ENCODE measurements around the gene DDX51.

Gene DDX51

GRCh38 chr12:132152953-132153352 is 8.8 kb upstream of the DDX51 start:
- TF ChIP-seq TEAD4 (IDR thresholded peaks at IDR 0.05) (no peak), FOXM1 (IDR thresholded peaks at IDR 0.05; ENCODE audit: borderline replicate concordance, low read depth) (no peak), REST (IDR thresholded peaks at IDR 0.05; ENCODE audit: low read depth) (no peak), TAF1 (IDR thresholded peaks at IDR 0.05; ENCODE audit: low read depth) (no peak), RAD21 (IDR thresholded peaks at IDR 0.05; ENCODE audit: low read depth) (no peak), USF1 (IDR thresholded peaks at IDR 0.05) (no peak), TCF12 (IDR thresholded peaks at IDR 0.05; ENCODE audit: low read depth) (no peak), NFIC (IDR thresholded peaks at IDR 0.05) (no peak), YY1 (IDR thresholded peaks at IDR 0.05; ENCODE audit: low read depth) (no peak), CREB1 (IDR thresholded peaks at IDR 0.05; ENCODE audit: low read depth) (no peak)

GRCh38 chr12:132152411-132152821 is 8.3 kb upstream of the DDX51 start:
- TF ChIP-seq FOXM1 (IDR thresholded peaks at IDR 0.05; ENCODE audit: borderline replicate concordance, low read depth): no peak
- TF ChIP-seq MAX (IDR thresholded peaks at IDR 0.05): no peak
- no peak for TF ChIP-seq REST (IDR thresholded peaks at IDR 0.05; ENCODE audit: low read depth)
- no peak for TF ChIP-seq TEAD4 (IDR thresholded peaks at IDR 0.05)
- no peak for TF ChIP-seq RAD21 (IDR thresholded peaks at IDR 0.05; ENCODE audit: low read depth)
- no peak for TF ChIP-seq EP300 (IDR thresholded peaks at IDR 0.05; ENCODE audit: borderline replicate concordance)
- no peak for TF ChIP-seq YY1 (IDR thresholded peaks at IDR 0.05; ENCODE audit: low read depth)
- no peak for TF ChIP-seq NFIC (IDR thresholded peaks at IDR 0.05)
- no peak for TF ChIP-seq TCF12 (IDR thresholded peaks at IDR 0.05; ENCODE audit: low read depth)
- TF ChIP-seq CREB1 (IDR thresholded peaks at IDR 0.05; ENCODE audit: low read depth): no peak
- no peak for TF ChIP-seq USF1 (IDR thresholded peaks at IDR 0.05)
- TF ChIP-seq ZBTB7A (IDR thresholded peaks at IDR 0.05; ENCODE audit: low read depth): no peak
- no peak for TF ChIP-seq TAF1 (IDR thresholded peaks at IDR 0.05; ENCODE audit: low read depth)
- TF ChIP-seq CEBPB (IDR thresholded peaks at IDR 0.05): no peak
- no peak for TF ChIP-seq EGR1 (IDR thresholded peaks at IDR 0.05)

GRCh38 chr12:132151766-132152410 is 7.8 kb upstream of the DDX51 start:
- TF ChIP-seq EGR1 (IDR thresholded peaks at IDR 0.05) (no peak), YY1 (IDR thresholded peaks at IDR 0.05; ENCODE audit: low read depth) (no peak), CEBPB (IDR thresholded peaks at IDR 0.05) (no peak), ZBTB7A (IDR thresholded peaks at IDR 0.05; ENCODE audit: low read depth) (no peak), TAF1 (IDR thresholded peaks at IDR 0.05; ENCODE audit: low read depth) (no peak), FOXM1 (IDR thresholded peaks at IDR 0.05; ENCODE audit: borderline replicate concordance, low read depth) (no peak), TEAD4 (IDR thresholded peaks at IDR 0.05) (no peak), NFIC (IDR thresholded peaks at IDR 0.05) (no peak), CREB1 (IDR thresholded peaks at IDR 0.05; ENCODE audit: low read depth) (no peak), USF1 (IDR thresholded peaks at IDR 0.05) (no peak), TCF12 (IDR thresholded peaks at IDR 0.05; ENCODE audit: low read depth) (no peak), MAX (IDR thresholded peaks at IDR 0.05) (no peak), EP300 (IDR thresholded peaks at IDR 0.05; ENCODE audit: borderline replicate concordance) (no peak), REST (IDR thresholded peaks at IDR 0.05; ENCODE audit: low read depth) (no peak), RAD21 (IDR thresholded peaks at IDR 0.05; ENCODE audit: low read depth) (no peak)
